Parathyroid adenoma (tissue), 2 donors: ENCODE results near the gene ZNF674.

Experiments
- H2AFZ ChIP-seq: fragments of 300-600 bp; sonication (generic); one replicate; pipeline ENCODE4 v1.7.0; 2017; ENCODE audit warnings: antibody characterized with exemption, mild to moderate bottlenecking
- H3K27ac ChIP-seq: fragments of 300-600 bp; sonication (generic); one replicate; pipeline ENCODE4 v1.7.0; 2017
- H3K27me3 ChIP-seq: fragments of 300-600 bp; sonication (generic); one replicate; pipeline ENCODE4 v1.7.0; 2017; ENCODE audit warnings: low read length; ENCODE audit not compliant: control insufficient read depth, insufficient read depth
- H3K36me3 ChIP-seq: fragments of 300-600 bp; sonication (generic); one replicate; pipeline ENCODE4 v1.7.0; 2017; ENCODE audit warnings: low read length; ENCODE audit not compliant: control insufficient read depth, insufficient read depth
- H3K4me1 ChIP-seq: fragments of 300-600 bp; sonication (generic); one replicate; pipeline ENCODE4 v1.7.0; 2017; ENCODE audit warnings: control low read depth
- H3K4me2 ChIP-seq: fragments of 300-600 bp; sonication (generic); one replicate; pipeline ENCODE4 v1.7.0; 2017; ENCODE audit warnings: low read length
- H3K4me3 ChIP-seq: fragments of 300-600 bp; sonication (generic); one replicate; pipeline ENCODE4 v1.7.0; 2017; ENCODE audit warnings: low read depth, low read length
- H3K79me2 ChIP-seq: fragments of 300-600 bp; sonication (generic); one replicate; pipeline ENCODE4 v1.7.0; 2017; ENCODE audit warnings: control low read depth
- H3K9ac ChIP-seq: fragments of 300-600 bp; sonication (generic); one replicate; pipeline ENCODE4 v1.7.0; 2017; ENCODE audit warnings: mild to moderate bottlenecking
- H3K9me3 ChIP-seq: fragments of 300-600 bp; sonication (generic); one replicate; pipeline ENCODE4 v1.7.0; 2017; ENCODE audit warnings: low read length; ENCODE audit not compliant: control insufficient read depth
- CTCF ChIP-seq: fragments of 300-600 bp; sonication (generic); IDR thresholded peaks from one replicate; pipeline ENCODE4 v1.7.0; 2017; ENCODE audit warnings: antibody characterized with exemption, mild to moderate bottlenecking
- donor health status: primary hyperparathyroidism.

Gene ZNF674

GRCh38 chrX:46459603-46460002 lies 85.6 kb downstream of the ZNF674 start:
- no peak overlapping the region for H3K9ac ChIP-seq
- no peak overlapping the region for H2AFZ ChIP-seq
- TF ChIP-seq CTCF, result no peak
- no peaks in the 10 kb centered on the region for H3K79me2 ChIP-seq
- no peaks in the 10 kb centered on the region for H3K4me1 ChIP-seq
- H3K9me3 ChIP-seq, result no peaks in the 10 kb centered on the region
- no peak overlapping the region for H3K4me3 ChIP-seq
- no peaks in the 10 kb centered on the region for H3K27me3 ChIP-seq
- no peak overlapping the region for H3K27ac ChIP-seq
- no peaks in the 10 kb centered on the region for H3K36me3 ChIP-seq
- no peak overlapping the region for H3K4me2 ChIP-seq

GRCh38 chrX:46456125-46456922 lies 88.9 kb downstream of the ZNF674 start:
- H3K4me1 ChIP-seq, result no peaks in the 10 kb centered on the region
- H3K27ac ChIP-seq, result no peak overlapping the region
- no peak overlapping the region for H2AFZ ChIP-seq
- no peaks in the 10 kb centered on the region for H3K27me3 ChIP-seq
- no peak overlapping the region for H3K4me2 ChIP-seq
- no peaks in the 10 kb centered on the region for H3K9me3 ChIP-seq
- H3K79me2 ChIP-seq, result no peaks in the 10 kb centered on the region
- no peak for TF ChIP-seq CTCF
- no peak overlapping the region for H3K9ac ChIP-seq
- no peaks in the 10 kb centered on the region for H3K36me3 ChIP-seq
- H3K4me3 ChIP-seq, result no peak overlapping the region
